ENCODE results near the gene HABP2. TPM values are rescaled to one million over a fixed set of nuclear protein-coding genes. Genes with fewer than 3 reads are reported as not detected.

HABP2 gene
- total RNA-seq, 1 donor, result not detected

DNA sequence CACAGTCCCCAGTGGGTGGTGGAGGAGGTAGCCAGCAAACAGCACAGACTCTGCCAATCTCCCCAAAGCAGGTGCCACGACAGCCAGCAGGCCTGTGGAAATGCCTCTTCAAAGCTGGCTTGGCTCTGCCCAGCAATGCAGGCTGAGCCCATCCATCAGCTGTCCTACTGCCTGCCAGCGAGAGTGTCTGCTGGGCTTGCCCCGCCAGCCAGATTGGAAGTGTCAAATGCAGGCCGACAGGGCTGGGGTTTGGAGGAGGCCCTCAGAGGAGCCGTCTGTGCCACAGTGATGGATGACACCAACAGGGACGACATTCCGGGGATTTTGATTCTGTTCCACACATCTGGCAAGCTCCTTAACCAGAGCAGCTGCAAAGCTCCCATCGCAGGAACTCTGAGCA, 16.7 kb downstream of the HABP2 start:
- TF ChIP-seq, protein P1, sequence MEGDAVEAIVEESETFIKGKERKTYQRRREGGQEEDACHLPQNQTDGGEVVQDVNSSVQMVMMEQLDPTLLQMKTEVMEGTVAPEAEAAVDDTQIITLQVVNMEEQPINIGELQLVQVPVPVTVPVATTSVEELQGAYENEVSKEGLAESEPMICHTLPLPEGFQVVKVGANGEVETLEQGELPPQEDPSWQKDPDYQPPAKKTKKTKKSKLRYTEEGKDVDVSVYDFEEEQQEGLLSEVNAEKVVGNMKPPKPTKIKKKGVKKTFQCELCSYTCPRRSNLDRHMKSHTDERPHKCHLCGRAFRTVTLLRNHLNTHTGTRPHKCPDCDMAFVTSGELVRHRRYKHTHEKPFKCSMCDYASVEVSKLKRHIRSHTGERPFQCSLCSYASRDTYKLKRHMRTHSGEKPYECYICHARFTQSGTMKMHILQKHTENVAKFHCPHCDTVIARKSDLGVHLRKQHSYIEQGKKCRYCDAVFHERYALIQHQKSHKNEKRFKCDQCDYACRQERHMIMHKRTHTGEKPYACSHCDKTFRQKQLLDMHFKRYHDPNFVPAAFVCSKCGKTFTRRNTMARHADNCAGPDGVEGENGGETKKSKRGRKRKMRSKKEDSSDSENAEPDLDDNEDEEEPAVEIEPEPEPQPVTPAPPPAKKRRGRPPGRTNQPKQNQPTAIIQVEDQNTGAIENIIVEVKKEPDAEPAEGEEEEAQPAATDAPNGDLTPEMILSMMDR (IDR thresholded peaks at IDR 0.05; ENCODE audit: insufficient read depth, low read depth, low read length), result no peak
- no peak overlapping the region for H3K4me3 ChIP-seq (ENCODE audit: low read depth, low read length)
- DNase-seq (ENCODE audit: low read depth), result no peak

- TF ChIP-seq, protein P1 (IDR thresholded peaks at IDR 0.05; ENCODE audit: insufficient read depth, low read depth, low read length), result no peak
Measured at GRCh38 chr10:113572520-113573290, 19.9 kb downstream of the HABP2 start.

DNA sequence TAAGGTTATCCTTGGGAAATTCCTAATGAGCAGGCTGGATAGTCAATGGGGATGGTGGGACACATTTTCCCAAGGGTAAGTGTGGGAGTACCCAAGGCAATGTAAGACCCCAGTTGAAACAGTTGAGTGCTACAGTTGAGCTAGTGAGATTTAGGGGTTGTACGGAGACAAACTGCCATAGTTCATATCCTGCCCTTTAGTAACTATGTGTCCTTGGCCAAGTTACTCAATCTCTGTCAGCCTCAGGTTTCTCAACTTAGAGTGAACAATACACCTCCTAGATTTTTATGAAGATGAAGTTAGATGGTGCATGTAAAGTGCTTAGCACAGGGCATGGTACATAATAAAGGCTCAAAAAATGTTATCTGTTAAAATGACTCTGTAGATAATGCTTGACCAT, 20.5 kb downstream of the HABP2 start:
- DNase-seq (ENCODE audit: low read depth), result no peak
- TF ChIP-seq, protein P1 (IDR thresholded peaks at IDR 0.05; ENCODE audit: insufficient read depth, low read depth, low read length), result no peak
- no peak overlapping the region for H3K4me3 ChIP-seq (ENCODE audit: low read depth, low read length)

More at GRCh38 chr10:113572520-113573290, 19.9 kb downstream of the HABP2 start:
- DNase-seq (ENCODE audit: low read depth), result no peak
- H3K4me3 ChIP-seq (ENCODE audit: low read depth, low read length), result no peak overlapping the region

DNA sequence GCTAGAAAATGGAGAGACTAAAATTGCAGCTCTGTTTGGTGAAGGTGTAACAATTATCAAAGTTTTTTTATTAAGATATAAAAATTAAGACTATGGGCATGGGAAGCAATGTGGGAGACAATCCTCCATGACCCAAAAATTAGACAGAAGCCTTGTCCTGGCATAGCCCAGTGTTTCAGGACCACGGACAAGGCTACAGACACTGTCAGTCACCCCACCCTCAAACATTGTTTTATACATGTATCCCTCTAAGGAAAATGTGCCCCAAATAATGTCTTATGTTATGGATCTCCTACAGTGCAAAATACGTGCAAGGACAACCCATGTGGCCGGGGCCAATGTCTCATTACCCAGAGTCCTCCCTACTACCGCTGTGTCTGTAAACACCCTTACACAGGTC, 24.0 kb downstream of the HABP2 start:
- H3K4me3 ChIP-seq (ENCODE audit: low read depth, low read length), result no peak overlapping the region
- TF ChIP-seq, protein P1 (IDR thresholded peaks at IDR 0.05; ENCODE audit: insufficient read depth, low read depth, low read length), result no peak
- DNase-seq (ENCODE audit: low read depth), result peak; percentile 14

DNA sequence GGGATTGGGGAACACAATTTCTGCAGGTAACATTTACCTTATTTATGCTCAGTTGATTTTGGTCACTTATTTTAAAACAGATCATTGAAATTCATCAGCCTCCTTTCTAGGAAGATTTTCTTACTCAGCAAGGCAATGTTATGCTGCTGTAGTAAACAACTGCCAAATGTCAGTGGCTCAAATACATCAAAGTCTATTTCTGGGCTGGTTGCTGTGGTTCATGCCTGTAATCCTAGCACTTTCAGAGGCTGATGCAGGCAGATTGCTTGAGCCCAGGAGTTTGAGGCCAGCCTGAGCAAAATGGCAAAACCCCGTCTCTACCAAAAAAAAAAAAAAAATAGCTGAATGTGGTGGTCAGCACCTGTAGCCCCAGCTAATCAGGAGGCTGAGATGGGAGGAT, 25.9 kb downstream of the HABP2 start:
- DNase-seq (ENCODE audit: low read depth), result no peak
- H3K4me3 ChIP-seq (ENCODE audit: low read depth, low read length), result no peak overlapping the region
- TF ChIP-seq, protein P1 (IDR thresholded peaks at IDR 0.05; ENCODE audit: insufficient read depth, low read depth, low read length), result no peak

DNA sequence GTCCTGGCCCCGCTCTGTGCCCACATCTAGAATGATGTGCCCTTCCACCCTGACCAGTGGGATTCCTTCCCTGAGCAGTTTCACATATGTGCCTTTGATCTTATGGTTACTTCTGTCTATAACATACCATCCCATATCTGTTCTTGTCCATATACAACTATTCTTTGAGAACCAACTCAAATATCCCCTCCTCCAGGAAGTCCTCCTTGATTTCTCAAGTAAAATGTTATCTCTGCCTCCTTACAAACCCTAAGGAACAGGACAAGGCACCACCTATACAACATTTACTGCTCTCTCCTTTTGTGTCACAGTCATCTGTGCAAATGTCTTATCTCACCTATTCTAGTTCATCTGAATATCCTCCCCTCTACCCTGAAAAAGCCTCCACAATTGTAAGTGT, 28.2 kb downstream of the HABP2 start:
- TF ChIP-seq, protein P1 (IDR thresholded peaks at IDR 0.05; ENCODE audit: insufficient read depth, low read depth, low read length), result no peak
- H3K4me3 ChIP-seq (ENCODE audit: low read depth, low read length), result no peak overlapping the region
- no peak for DNase-seq (ENCODE audit: low read depth)

GRCh38 chr10:113583571-113583970, 30.7 kb downstream of the HABP2 start:
- TF ChIP-seq, protein P1 (IDR thresholded peaks at IDR 0.05; ENCODE audit: insufficient read depth, low read depth, low read length), result no peak
- no peak overlapping the region for H3K4me3 ChIP-seq (ENCODE audit: low read depth, low read length)
- no peak for DNase-seq (ENCODE audit: low read depth)

Data from fibroblast of villous mesenchyme (primary cell).